IMR-90 (cell line): ENCODE results near the gene NDOR1. TPM values are rescaled to one million over a fixed set of nuclear protein-coding genes. Genes with fewer than 3 reads are reported as not detected.

Source experiments
- ATAC-seq: fragments of 200-7000 bp; cut with Tn5 transposase; 2 replicates; pipeline ENCODE4 v1.9.1; 2020; ENCODE audit warnings: low read depth, mild to moderate bottlenecking, moderate library complexity
- BruUV-seq: library from RNA; stranded (reverse); fragments of 400-500 nt; replicated peaks from 2 replicates; lab custom pipeline; 2021; lab: Mats Ljungman, UMichigan
- CTCF ChIA-PET: fragments of 300-600 bp; formaldehyde crosslinking; extraction: SDS; loops from one replicate; lab custom pipeline; 2021; ENCODE audit warnings: antibody characterized with exemption; lab: Yijun Ruan, JAX
- POLR2A ChIA-PET: fragments of 300-600 bp; sonication (Branson Sonifier 250); formaldehyde crosslinking; loops from one replicate; lab custom pipeline; 2022; ENCODE audit warnings: antibody characterized with exemption; ENCODE audit not compliant: unreplicated experiment; lab: Charles Lee
- DNase-seq: peaks from one replicate; pipeline ENCODE4 v3.0.0; 2013
- H2AFZ ChIP-seq: replicated peaks from 2 replicates; pipeline ENCODE3; 2013; ENCODE audit warnings: low read length, mild to moderate bottlenecking; ENCODE audit not compliant: poor library complexity
- H2AK5ac ChIP-seq: 2 replicates; pipeline ENCODE4 v1.6.1; 2013; ENCODE audit warnings: low read depth, low read length, inconsistent platforms
- H2AK9ac ChIP-seq: replicated peaks from 2 replicates; pipeline ENCODE3; 2013; ENCODE audit warnings: mild to moderate bottlenecking, low read depth, low read length, moderate library complexity; ENCODE audit not compliant: poor library complexity
- H2BK120ac ChIP-seq: 2 replicates; pipeline ENCODE4 v1.6.1; 2013; ENCODE audit warnings: low read depth, low read length, inconsistent platforms
- H2BK15ac ChIP-seq: 3 replicates; pipeline ENCODE4 v1.6.1; 2013; ENCODE audit warnings: low read depth, low read length, inconsistent platforms
- H2BK20ac ChIP-seq: 2 replicates; pipeline ENCODE4 v1.6.1; 2013; ENCODE audit warnings: low read depth, mild to moderate bottlenecking, inconsistent platforms, low read length, moderate library complexity
- H2BK5ac ChIP-seq: 2 replicates; pipeline ENCODE4 v1.6.1; 2013; ENCODE audit warnings: mild to moderate bottlenecking, low read depth, low read length, inconsistent platforms; ENCODE audit not compliant: poor library complexity, severe bottlenecking
- H3K14ac ChIP-seq: replicated peaks from 2 replicates; pipeline ENCODE4 v1.6.1; 2013; ENCODE audit warnings: low read depth, low read length, inconsistent platforms
- H3K18ac ChIP-seq: 2 replicates; pipeline ENCODE4 v1.6.1; 2013; ENCODE audit warnings: low read depth, low read length, control low read depth
- H3K23ac ChIP-seq: 2 replicates; pipeline ENCODE4 v1.6.1; 2013; ENCODE audit warnings: low read depth, low read length, inconsistent platforms
- H3K27ac ChIP-seq: 2 replicates; pipeline ENCODE4 v1.5.1; 2013; ENCODE audit warnings: mild to moderate bottlenecking, control low read depth, low read length; ENCODE audit not compliant: insufficient read depth
- H3K27me3 ChIP-seq: 2 replicates; pipeline ENCODE4 v1.6.1; 2013; ENCODE audit warnings: low read length; ENCODE audit not compliant: control insufficient read depth, insufficient read depth
- H3K36me3 ChIP-seq: 2 replicates; pipeline ENCODE4 v1.6.1; 2013; ENCODE audit warnings: low read length, mixed read lengths; ENCODE audit not compliant: control insufficient read depth, insufficient read depth
- H3K4ac ChIP-seq: 2 replicates; pipeline ENCODE4 v1.6.1; 2013; ENCODE audit warnings: low read depth, low read length, inconsistent platforms
- H3K4me1 ChIP-seq: 2 replicates; pipeline ENCODE4 v1.6.1; 2013; ENCODE audit warnings: low read length, mixed read lengths; ENCODE audit not compliant: control insufficient read depth, insufficient read depth
- H3K4me2 ChIP-seq: 2 replicates; pipeline ENCODE4 v1.6.1; 2013; ENCODE audit warnings: low read depth, mild to moderate bottlenecking, control low read depth, low read length, moderate library complexity
- H3K4me3 ChIP-seq: 2 replicates; pipeline ENCODE4 v1.5.1; 2013; ENCODE audit warnings: low read depth, mild to moderate bottlenecking, control low read depth, low read length, moderate library complexity; ENCODE audit not compliant: insufficient read depth
- H3K56ac ChIP-seq: 2 replicates; pipeline ENCODE4 v1.6.1; 2013; ENCODE audit warnings: low read length, inconsistent platforms; ENCODE audit not compliant: insufficient read depth; ENCODE audit errors: extremely low read depth
- H3K79me1 ChIP-seq, 2 experiments: 2 replicates each; pipeline ENCODE4 v1.6.1; 2013; ENCODE audit warnings: low read length in 2 of 2, inconsistent platforms in 1 of 2, low read depth in 1 of 2
- H3K9ac ChIP-seq: 2 replicates; pipeline ENCODE4 v1.6.1; 2013; ENCODE audit warnings: low read depth, low read length, control low read depth
- H3K9me1 ChIP-seq: 2 replicates; pipeline ENCODE4 v1.6.1; 2013; ENCODE audit warnings: low read length, inconsistent platforms; ENCODE audit not compliant: insufficient read depth
- H3K9me3 ChIP-seq: 2 replicates; pipeline ENCODE4 v1.6.1; 2013; ENCODE audit warnings: low read length; ENCODE audit not compliant: control insufficient read depth, insufficient read depth
- H4K20me1 ChIP-seq: 2 replicates; pipeline ENCODE4 v1.6.1; 2013; ENCODE audit warnings: low read length, inconsistent platforms; ENCODE audit not compliant: insufficient read depth
- H4K5ac ChIP-seq: 2 replicates; pipeline ENCODE4 v1.6.1; 2013; ENCODE audit warnings: mild to moderate bottlenecking, low read depth, low read length, control low read depth
- H4K8ac ChIP-seq, 2 experiments: 2 replicates each; pipeline ENCODE4 v1.6.1; 2013; ENCODE audit warnings: low read depth in 2 of 2, low read length in 2 of 2, control low read depth in 1 of 2, inconsistent platforms in 1 of 2
- H4K91ac ChIP-seq: 2 replicates; pipeline ENCODE4 v1.6.1; 2013; ENCODE audit warnings: low read depth, low read length, inconsistent platforms; ENCODE audit not compliant: insufficient read depth
- BHLHE40 ChIP-seq: fragments of 150-350 bp; IDR thresholded peaks from 2 replicates; pipeline ENCODE4 v1.6.1; 2016; ENCODE audit warnings: mild to moderate bottlenecking, low read depth, low read length
- FOS ChIP-seq: fragments of 150-350 bp; IDR thresholded peaks from 2 replicates; pipeline ENCODE4 v1.6.1; 2016; ENCODE audit warnings: low read depth, low read length
- MAFK ChIP-seq: IDR thresholded peaks from 2 replicates; pipeline ENCODE4 v1.6.1; 2012; ENCODE audit warnings: low read depth, low read length, improper control_type of control experiment
- POLR2A ChIP-seq: IDR thresholded peaks from 2 replicates; pipeline ENCODE4 v1.6.1; 2012; ENCODE audit warnings: mild to moderate bottlenecking, low read depth, low read length
- RCOR1 ChIP-seq: IDR thresholded peaks from 2 replicates; pipeline ENCODE4 v1.6.1; 2012; ENCODE audit warnings: mild to moderate bottlenecking, low read length, improper control_type of control experiment; ENCODE audit not compliant: insufficient replicate concordance
- RFX5 ChIP-seq: IDR thresholded peaks from 2 replicates; pipeline ENCODE4 v1.8.0; 2012; ENCODE audit warnings: low read depth, mild to moderate bottlenecking, low read length, moderate library complexity
- SMC3 ChIP-seq: fragments of 150-350 bp; IDR thresholded peaks from 2 replicates; pipeline ENCODE4 v1.6.1; 2016; ENCODE audit warnings: low read depth, mild to moderate bottlenecking, antibody characterized with exemption, low read length, moderate library complexity
- WGBS, 2 experiments: methylation state at CpG; one replicate each; pipeline versions ENCODE4 v1.1.5 to v1.1.7; 2013; ENCODE audit warnings: missing lambda C conversion rate in 2 of 2; ENCODE audit not compliant: insufficient read length in 1 of 2; ENCODE audit errors: extremely low coverage in 2 of 2; 5-methylcytosine and 5-hydroxymethylcytosine counted together
- dilution Hi-C: fragments of 300-500 bp; cut with HindIII; formaldehyde crosslinking; loops from one replicate; pipeline ENCODE4 v1.14.3; 2018; ENCODE audit warnings: low sequenced_read_pairs; ENCODE audit not compliant: unreplicated experiment
- in situ Hi-C: fragments of 300-500 bp; cut with MboI; formaldehyde crosslinking; loops from 3 replicates; pipeline ENCODE4 v1.14.3; 2019; ENCODE audit warnings: low sequenced_read_pairs, inconsistent platforms, mixed read lengths
- intact Hi-C: fragments of 100-400 bp; cut with micrococcal nuclease; formaldehyde crosslinking; loops from 2 replicates; pipeline ENCODE4 v1.10.0; 2022
- polyA plus RNA-seq, 3 experiments: library from polyadenylated mRNA; depleted of rRNA; stranded (reverse); fragments of >200 nt; gene quantifications; 2 replicates each; pipeline ENCODE4 v1.2.3, GENCODE V29; 2012; ENCODE audit warnings: low replicate concordance in 1 of 3
- total RNA-seq: library from RNA; depleted of rRNA; stranded (reverse); fragments of >200 nt; gene quantifications from 2 replicates; pipeline ENCODE4 v1.2.3, GENCODE V29; 2012

NDOR1 gene
- total and polyA plus RNA-seq, 2 of the 4 experiments (the other 2 are of a cell fraction), result 0.90 to 10.6 TPM

- Histone ChIP-seq H3K4me1 (peaks cover 7% of the 10 kb centered on the region), H3K36me3 (peaks cover 51% of the 10 kb centered on the region), H3K4ac (no peak overlapping the region), H3K18ac (no peak overlapping the region), H3K27me3 (no peaks in the 10 kb centered on the region), H2AK5ac (no peak overlapping the region), H2BK20ac (no peak overlapping the region), H4K8ac (no peak overlapping the region), H3K56ac (no peak overlapping the region), H2BK15ac (no peak overlapping the region), H3K9me3 (no peaks in the 10 kb centered on the region), H2AK9ac (no peak overlapping the region), H4K5ac (no peak overlapping the region), H3K4me2 (no peak overlapping the region), H3K9ac (no peak overlapping the region), H3K79me1 (peaks cover 10 to 41% of the 10 kb centered on the region in 2 experiments), H2AFZ (no peak overlapping the region), H3K14ac (no peak overlapping the region), H4K20me1 (peaks cover 15% of the 10 kb centered on the region), H3K9me1 (peaks cover 6% of the 10 kb centered on the region), H2BK120ac (no peak overlapping the region), H2BK5ac (no peak overlapping the region), H4K91ac (no peak overlapping the region), H3K23ac (no peak overlapping the region), H3K4me3 (no peak overlapping the region), H3K27ac (no peak overlapping the region)
- POLR2A ChIA-PET, result no interaction called here
- ATAC-seq, result no peak
- TF ChIP-seq RCOR1, result no peak
- no peak for TF ChIP-seq MAFK
- TF ChIP-seq POLR2A, result no peak
- TF ChIP-seq BHLHE40, result no peak
- TF ChIP-seq FOS, result no peak
- no peak for TF ChIP-seq RFX5
- TF ChIP-seq SMC3, result no peak
- intact Hi-C loops (no loop called here), in situ Hi-C loops (no loop called here), dilution Hi-C loops (no loop called here)
- no peak for DNase-seq
- no TSS peak for BruUV-seq
- 97% methylated on average over 14 of the region's 22 CpGs; no CpG with 5 or more reads in 1 of the 2 experiments for WGBS, 2 experiments
- CTCF ChIA-PET, result no interaction called here
Observed at GRCh38 chr9:137264067-137264466, 58.6 kb downstream of the NDOR1 start.
